GM12878 (cell line): ENCODE data around the gene MRPL27. TPM values are rescaled to one million over a fixed set of nuclear protein-coding genes. Genes with fewer than 3 reads are reported as not detected.

Source experiments
- BHLHE40 ChIP-seq, 2 experiments: fragments of 450-650 bp in 1 of 2; IDR thresholded peaks; 2 replicates each; pipeline ENCODE4 v1.6.1; 2011 to 2017; ENCODE audit warnings: low read depth in 2 of 2, borderline replicate concordance in 1 of 2, improper control_type of control experiment in 1 of 2, low read length in 1 of 2, mild to moderate bottlenecking in 1 of 2
- CTCF ChIP-seq, 3 experiments: IDR thresholded peaks in 2 of 3; conservative IDR thresholded peaks in 1 of 3; 2 replicates each; pipeline ENCODE4 v1.5.1; 2011; ENCODE audit warnings: low read depth in 3 of 3, low read length in 3 of 3, mild to moderate bottlenecking in 3 of 3, control low read depth in 2 of 3, moderate library complexity in 2 of 3, inconsistent platforms in 1 of 3, mixed read lengths in 1 of 3; ENCODE audit not compliant: control insufficient read depth in 2 of 3, insufficient read depth in 1 of 3; ENCODE audit errors: extremely low read depth in 1 of 3
- EZH2 ChIP-seq: IDR thresholded peaks from 2 replicates; pipeline ENCODE4 v1.6.1; 2012; ENCODE audit warnings: low read depth, mild to moderate bottlenecking, control low read depth, inconsistent platforms, low read length, borderline replicate concordance; ENCODE audit not compliant: control insufficient read depth
- FOS ChIP-seq: IDR thresholded peaks from 3 replicates; pipeline ENCODE4 v1.6.1; 2011; ENCODE audit warnings: borderline replicate concordance; ENCODE audit not compliant: insufficient read length; ENCODE audit errors: extremely low read depth
- HCFC1 ChIP-seq: fragments of 150-350 bp; IDR thresholded peaks from 2 replicates; pipeline ENCODE4 v1.6.1; 2014; ENCODE audit warnings: low read length
- HDAC2 ChIP-seq: fragments of 200-600 bp; sonication (generic); IDR thresholded peaks from 2 replicates; pipeline ENCODE4 v1.6.1; 2017
- HSF1 ChIP-seq: fragments of 150-350 bp; IDR thresholded peaks from 2 replicates; pipeline ENCODE4 v1.6.1; 2014; ENCODE audit warnings: mild to moderate bottlenecking, low read depth, low read length
- RBBP5 ChIP-seq: fragments of 200-600 bp; sonication (generic); conservative IDR thresholded peaks from 2 replicates; pipeline ENCODE4 v1.6.1; 2016
- SIX5 ChIP-seq: IDR thresholded peaks from 2 replicates; pipeline ENCODE4 v1.6.1; 2011; ENCODE audit warnings: mild to moderate bottlenecking, low read depth, low read length, moderate library complexity; ENCODE audit not compliant: severe bottlenecking
- SKIL ChIP-seq: fragments of 450-650 bp; IDR thresholded peaks from 2 replicates; pipeline ENCODE4 v1.6.1; 2017; ENCODE audit warnings: mild to moderate bottlenecking, low read depth, inconsistent platforms; ENCODE audit not compliant: poor library complexity, severe bottlenecking
- SMAD1 ChIP-seq: fragments of 450-650 bp; IDR thresholded peaks from 2 replicates; pipeline ENCODE4 v1.6.1; 2018; ENCODE audit warnings: mild to moderate bottlenecking, low read depth; ENCODE audit not compliant: partially characterized antibody
- ZBTB33 ChIP-seq: fragments of 450-650 bp; IDR thresholded peaks from 2 replicates; pipeline ENCODE4 v1.6.1; 2017; ENCODE audit warnings: mild to moderate bottlenecking
- ZBTB4 ChIP-seq: fragments of 450-650 bp; formaldehyde crosslinking; IDR thresholded peaks from 2 replicates; pipeline ENCODE4 v1.4.0; 2022; ENCODE audit warnings: mild to moderate bottlenecking, moderate library complexity
- ZNF622 ChIP-seq: fragments of 450-650 bp; IDR thresholded peaks from 2 replicates; pipeline ENCODE4 v1.6.1; 2017; ENCODE audit warnings: mild to moderate bottlenecking, inconsistent platforms
- polyA plus RNA-seq, 11 experiments: library from polyadenylated mRNA; depleted of rRNA in 4 of 11; unstranded in 6 of 11; stranded (reverse) in 5 of 11; fragments of >200 nt; fragmentation: Nextera tagmentation in 4 of 11; fragmentation: Illumina TruSeq in 1 of 11; extraction: Ambion mirVana in 4 of 11; extraction: Trizol in 1 of 11; gene quantifications; 1 replicate in 1 of 11; 2 replicates in 10 of 11; pipeline versions ENCODE4 v1.2.1 to v1.2.3, GENCODE V29; 2011 to 2016; ENCODE audit warnings: inconsistent platforms in 2 of 11, missing spikeins in 2 of 11, low read depth in 1 of 11
- total RNA-seq, 4 experiments: library from RNA; depleted of rRNA in 3 of 4; stranded (reverse); fragments of >200 nt in 3 of 4; fragmentation: Illumina TruSeq in 1 of 4; extraction: Trizol in 1 of 4; gene quantifications; 2 replicates each; pipeline versions ENCODE4 v1.2.1 to v1.2.3, GENCODE V29; 2013 to 2021

The MRPL27 gene
- total and polyA plus RNA-seq, 10 of the 15 experiments (the other 5 are each of a cell fraction or from before 2014, with no cell fraction given): 83.0 to 390 (median 131) TPM

- TF ChIP-seq ZBTB33: no peak
- peak; percentile 99; a peak in 5 of 6 replicates for TF ChIP-seq CTCF (IDR thresholded peaks at IDR 0.05 in 2 of 3, conservative IDR thresholded peaks at IDR 0.05 in 1 of 3; ENCODE audit: control insufficient read depth in 2 of 3, extremely low read depth in 1 of 3, insufficient read depth in 1 of 3, low read depth in 3 of 3, low read length in 3 of 3)
- TF ChIP-seq ZNF622: no peak
- no peak for TF ChIP-seq HDAC2
- no peak for TF ChIP-seq SKIL
- TF ChIP-seq RBBP5: no peak
- peak; percentile 78 for TF ChIP-seq HCFC1
- TF ChIP-seq HSF1: no peak
- no peak for TF ChIP-seq FOS
- no peak for TF ChIP-seq SMAD1
- TF ChIP-seq BHLHE40 (IDR thresholded peaks at IDR 0.05; ENCODE audit: borderline replicate concordance in 1 of 2, low read depth in 2 of 2, low read length in 1 of 2): peak; percentile 67 to 87; a peak in 3 of 4 replicates
- TF ChIP-seq ZBTB4 (CRISPR knock-in tag): no peak
- no peak for TF ChIP-seq EZH2
- peak; percentile 48 for TF ChIP-seq SIX5
These were observed 24.3 kb upstream of the MRPL27 start, which contains the start of gene LRRC59 (continued) for GRCh38 chr17:50397111-50397918.
